Stomach (tissue), 4 donors: ENCODE measurements around the gene TMEM8B.

Source experiments
- CTCF ChIP-seq, 7 experiments: fragments of 450-650 bp in 4 of 7; fragments of 200-600 bp in 3 of 7; sonication (generic) in 3 of 7; IDR thresholded peaks; one replicate each; pipeline ENCODE4 v1.5.1; 2016 to 2019; ENCODE audit warnings: antibody characterized with exemption in 7 of 7, control low read depth in 2 of 7, mild to moderate bottlenecking in 1 of 7
- POLR2A ChIP-seq, 4 donors: fragments of 450-650 bp; IDR thresholded peaks; one replicate each; pipeline ENCODE4 v1.6.1; 2016; ENCODE audit warnings: antibody characterized with exemption in 4 of 4, control low read depth in 2 of 4, mild to moderate bottlenecking in 1 of 4, moderate library complexity in 1 of 4
- POLR2AphosphoS5 ChIP-seq, 3 donors: sonication (generic); formaldehyde crosslinking; IDR thresholded peaks; one replicate each; pipeline ENCODE4 v1.6.1; 2016; ENCODE audit warnings: antibody characterized with exemption in 3 of 3

- no peak for TF ChIP-seq POLR2AphosphoS5 (IDR thresholded peaks at IDR 0.05)
- TF ChIP-seq CTCF (IDR thresholded peaks at IDR 0.05) = no peak
- no peak for TF ChIP-seq POLR2A (IDR thresholded peaks at IDR 0.05)
Measured at GRCh38 chr9:35859310-35859989, 30.4 kb downstream of the TMEM8B start.
